ENCODE results near the gene RMC1.
A peak's percentile ranks its signal among the peaks of the same experiment; 100 is the strongest.
"Not testable (repeated sequence)": the region's sequence is repeated elsewhere in the genome, so short reads cannot be mapped to it uniquely, and the experiment has no call there.

The RMC1 gene

DNA sequence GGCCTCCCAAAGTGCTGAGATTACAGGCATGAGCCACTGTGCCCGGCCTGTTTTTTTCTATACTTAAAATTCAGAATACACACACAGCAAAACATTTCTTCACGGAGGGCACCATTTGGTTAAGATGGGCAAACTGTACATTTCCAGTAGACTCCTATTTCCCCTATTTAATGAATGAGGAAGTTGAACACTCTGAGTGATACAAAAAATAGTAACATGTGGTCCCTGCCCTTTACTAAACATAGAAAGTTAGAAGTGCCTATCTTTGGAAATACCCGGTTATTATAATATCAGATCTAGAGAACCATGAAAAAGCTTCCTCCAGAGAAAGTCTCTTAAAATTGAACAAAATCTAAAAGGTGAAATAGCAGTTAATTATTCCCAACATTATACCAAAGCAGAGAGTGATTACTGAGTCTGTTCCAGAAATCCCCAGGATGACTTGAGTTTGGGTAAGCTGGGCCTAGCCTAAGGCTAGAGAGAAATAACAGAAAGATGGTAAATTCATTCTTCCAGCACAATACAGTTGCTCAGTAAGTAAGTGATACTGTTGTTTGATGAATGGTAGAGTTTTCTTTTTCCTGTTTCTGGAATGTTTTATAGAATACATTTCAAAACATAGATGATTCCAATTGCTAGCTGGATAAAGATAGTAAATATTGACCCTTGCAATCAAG is 23.3 kb upstream of the RMC1 start:
- Histone ChIP-seq H3K36me3 (peaks cover 68 to 76% (median 69%) of the 10 kb centered on the region in 3 donors), H3K27ac (no peak overlapping the region)
- no peak for DNase-seq

DNA sequence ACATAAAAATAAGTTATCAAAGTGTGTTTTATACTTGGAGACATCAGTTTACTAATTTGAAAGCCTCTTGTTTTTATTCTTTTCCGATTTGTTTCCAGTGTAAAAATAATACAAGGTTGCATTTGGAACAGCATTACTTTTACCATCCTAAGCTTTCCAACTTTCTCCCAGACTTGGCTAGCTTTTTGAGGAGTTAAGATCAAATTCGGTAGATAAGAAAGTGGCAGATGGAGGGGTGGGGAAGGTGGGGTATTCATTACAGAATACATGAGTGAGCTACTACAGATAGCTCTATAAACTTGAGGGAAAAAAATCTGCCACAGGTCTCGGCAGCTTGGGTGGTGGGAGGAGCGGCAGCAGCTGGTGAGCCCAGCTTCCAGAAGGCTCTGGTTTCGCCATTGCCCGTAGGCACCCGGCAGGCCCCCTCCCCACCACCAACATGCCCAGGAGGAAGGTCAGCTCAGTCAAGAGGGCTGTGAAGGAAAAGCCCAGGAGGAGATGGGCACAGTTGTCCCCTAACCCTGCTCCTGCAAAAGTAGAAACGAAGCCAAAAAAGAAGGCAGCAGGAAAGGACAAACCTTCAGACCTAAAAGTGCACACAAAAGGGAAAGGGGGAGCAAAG is 18.6 kb upstream of the RMC1 start:
- Histone ChIP-seq H3K9me3 (no peaks in the 10 kb centered on the region), H3K4me3 (no peak overlapping the region), H3K27me3 (no peaks in the 10 kb centered on the region), H3K4me1 (peaks cover 0 to 36% (median 8%) of the 10 kb centered on the region in 4 donors), H3K27ac (peak overlapping the region in 1 of 2 donors; percentile 16), H3K36me3 (peaks cover 22 to 29% (median 26%) of the 10 kb centered on the region in 3 donors)
- TF ChIP-seq, protein P1, sequence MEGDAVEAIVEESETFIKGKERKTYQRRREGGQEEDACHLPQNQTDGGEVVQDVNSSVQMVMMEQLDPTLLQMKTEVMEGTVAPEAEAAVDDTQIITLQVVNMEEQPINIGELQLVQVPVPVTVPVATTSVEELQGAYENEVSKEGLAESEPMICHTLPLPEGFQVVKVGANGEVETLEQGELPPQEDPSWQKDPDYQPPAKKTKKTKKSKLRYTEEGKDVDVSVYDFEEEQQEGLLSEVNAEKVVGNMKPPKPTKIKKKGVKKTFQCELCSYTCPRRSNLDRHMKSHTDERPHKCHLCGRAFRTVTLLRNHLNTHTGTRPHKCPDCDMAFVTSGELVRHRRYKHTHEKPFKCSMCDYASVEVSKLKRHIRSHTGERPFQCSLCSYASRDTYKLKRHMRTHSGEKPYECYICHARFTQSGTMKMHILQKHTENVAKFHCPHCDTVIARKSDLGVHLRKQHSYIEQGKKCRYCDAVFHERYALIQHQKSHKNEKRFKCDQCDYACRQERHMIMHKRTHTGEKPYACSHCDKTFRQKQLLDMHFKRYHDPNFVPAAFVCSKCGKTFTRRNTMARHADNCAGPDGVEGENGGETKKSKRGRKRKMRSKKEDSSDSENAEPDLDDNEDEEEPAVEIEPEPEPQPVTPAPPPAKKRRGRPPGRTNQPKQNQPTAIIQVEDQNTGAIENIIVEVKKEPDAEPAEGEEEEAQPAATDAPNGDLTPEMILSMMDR (IDR thresholded peaks at IDR 0.05): no peak
- intact Hi-C loops (cut with DNase I; ENCODE audit: low total_unique reads): no loop called here
- no peak for DNase-seq

More for the DNA sequence above, 23.3 kb upstream of the RMC1 start:
- no peaks in the 10 kb centered on the region for H3K27me3 ChIP-seq
- TF ChIP-seq, protein P1 (IDR thresholded peaks at IDR 0.05): no peak
- H3K9me3 ChIP-seq: no peaks in the 10 kb centered on the region
- H3K4me3 ChIP-seq: no peak overlapping the region
- intact Hi-C loops (cut with DNase I; ENCODE audit: low total_unique reads): no loop called here
- H3K4me1 ChIP-seq: peaks cover 0 to 9% (median 0%) of the 10 kb centered on the region in 4 donors

DNA sequence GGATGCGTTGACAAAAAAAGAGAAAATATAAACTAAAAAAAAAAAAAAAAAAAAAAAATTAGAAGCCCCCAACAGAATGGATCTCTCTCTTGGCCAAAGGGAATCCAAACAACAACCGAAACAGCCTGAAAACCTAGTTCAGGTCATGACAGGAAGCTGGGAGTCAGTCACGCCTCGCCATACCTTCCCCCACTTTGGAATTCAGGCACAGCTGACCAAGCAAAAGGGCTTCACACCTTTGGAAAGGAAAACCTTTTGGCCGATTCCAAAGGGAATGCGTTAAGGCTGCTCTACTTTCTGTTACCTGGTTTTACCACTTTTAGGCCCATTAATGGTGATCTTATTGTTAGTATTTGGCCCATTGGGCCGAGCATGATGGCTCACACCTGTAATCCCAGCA is 17.9 kb upstream of the RMC1 start:
- no peak overlapping the region for H3K27ac ChIP-seq
- DNase-seq: no peak
- TF ChIP-seq, protein P1 (IDR thresholded peaks at IDR 0.05): no peak
- intact Hi-C loops (cut with DNase I; ENCODE audit: low total_unique reads): no loop called here
- H3K9me3 ChIP-seq: no peaks in the 10 kb centered on the region
- H3K4me3 ChIP-seq: no peak overlapping the region
- H3K36me3 ChIP-seq: peaks cover 14 to 22% (median 19%) of the 10 kb centered on the region in 3 donors
- H3K4me1 ChIP-seq: peaks cover 0 to 42% (median 8%) of the 10 kb centered on the region in 4 donors
- H3K27me3 ChIP-seq: no peaks in the 10 kb centered on the region

DNA sequence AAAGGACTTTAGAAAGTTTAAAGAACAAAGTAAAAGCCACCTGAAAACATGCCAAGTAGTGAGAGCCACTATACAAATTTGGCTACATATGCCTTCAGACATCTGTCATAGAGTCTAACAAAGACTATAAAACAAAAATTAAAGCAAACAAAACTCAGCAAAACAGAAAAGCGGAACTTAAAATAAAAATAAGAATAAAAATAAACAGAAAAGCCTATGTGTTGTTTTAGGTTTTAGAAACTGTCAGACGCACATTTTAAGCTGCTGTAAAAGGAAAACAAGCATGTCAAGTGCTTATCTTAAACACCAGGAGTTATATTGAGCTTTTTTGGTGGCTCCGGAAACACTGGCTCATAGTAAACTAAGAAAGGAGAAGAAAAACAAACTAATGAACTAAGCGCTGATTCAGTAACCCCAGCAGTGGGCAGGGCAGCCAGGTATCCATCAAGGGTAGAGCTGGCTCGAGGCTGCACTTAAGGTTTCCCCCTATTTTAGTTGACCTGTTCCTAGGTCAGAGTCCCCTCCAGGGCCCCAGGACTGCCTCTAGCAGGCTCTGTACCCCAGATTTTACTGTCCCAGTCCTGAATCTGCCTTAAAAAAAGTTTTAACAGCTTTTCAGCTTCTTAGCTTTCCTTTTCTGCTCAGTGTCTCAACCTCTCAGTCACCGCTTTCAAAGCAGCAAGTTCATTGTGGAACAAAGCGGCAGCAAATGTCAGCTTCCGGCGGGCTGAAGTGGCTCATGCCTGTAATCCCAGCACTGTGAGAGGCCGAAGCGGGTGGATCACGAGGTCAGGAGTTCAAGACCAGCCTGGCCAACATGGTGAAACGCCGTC is 15.4 kb upstream of the RMC1 start:
- H3K27ac ChIP-seq: peak overlapping the region; percentile 82 to 84
- peak in 1 of 2 donors; percentile 74 for DNase-seq
- peak overlapping the region; percentile 26 to 33 for H3K4me3 ChIP-seq
- no peaks in the 10 kb centered on the region for H3K27me3 ChIP-seq
- no peaks in the 10 kb centered on the region for H3K9me3 ChIP-seq
- no peaks in the 10 kb centered on the region for H3K36me3 ChIP-seq
- TF ChIP-seq, protein P1 (IDR thresholded peaks at IDR 0.05): no peak
- intact Hi-C loops (cut with DNase I; ENCODE audit: low total_unique reads): no loop called here
- peaks cover 0 to 42% (median 8%) of the 10 kb centered on the region in 4 donors for H3K4me1 ChIP-seq

DNA sequence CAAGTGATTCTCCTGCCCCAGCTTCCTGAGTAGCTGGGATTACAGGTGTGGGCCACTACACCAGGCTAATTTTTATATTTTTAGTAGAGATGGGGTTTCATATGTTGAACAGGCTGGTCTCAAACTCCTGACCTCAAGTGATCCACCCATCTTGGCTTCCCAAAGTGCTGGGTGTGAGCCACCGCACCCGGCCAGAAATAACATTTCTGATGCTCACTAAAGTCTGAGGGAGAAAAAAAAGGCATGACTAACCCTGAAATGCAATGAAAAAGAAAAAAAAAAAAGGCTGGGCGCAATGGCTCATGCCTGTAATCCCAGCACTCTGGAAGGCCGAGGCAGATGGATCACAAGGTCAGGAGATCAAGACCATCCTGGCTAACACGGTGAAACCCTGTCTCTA is 13.7 kb upstream of the RMC1 start:
- peak overlapping the region in 1 of 2 donors; percentile 82 for H3K27ac ChIP-seq
- H3K36me3 ChIP-seq; intact Hi-C loops (cut with DNase I; ENCODE audit: low total_unique reads); H3K4me3 ChIP-seq; H3K27me3 ChIP-seq; H3K9me3 ChIP-seq: not testable (repeated sequence)
- peaks cover 0 to 37% (median 8%) of the 10 kb centered on the region in 4 donors for H3K4me1 ChIP-seq
- peak in 1 of 2 donors; percentile 84 for DNase-seq

All from tibial artery (tissue), 4 donors.